Breast epithelium (tissue), 3 donors: ENCODE measurements around the gene STRA8.

Experiments used
- POLR2A ChIP-seq: fragments of 450-650 bp; IDR thresholded peaks from one replicate; pipeline ENCODE4 v1.6.1; 2016; ENCODE audit warnings: antibody characterized with exemption, mild to moderate bottlenecking, moderate library complexity
- POLR2AphosphoS5 ChIP-seq, 3 donors: sonication (generic); formaldehyde crosslinking; IDR thresholded peaks; one replicate each; pipeline ENCODE4 v1.6.1; 2017; ENCODE audit warnings: antibody characterized with exemption in 3 of 3
- TF ChIP-seq, protein P1 (sequence below), 3 donors: fragments of 450-650 bp; IDR thresholded peaks; one replicate each; pipeline ENCODE4 v1.5.1; 2016 to 2017; ENCODE audit warnings: antibody characterized with exemption in 3 of 3, mild to moderate bottlenecking in 3 of 3, moderate library complexity in 3 of 3

DNA sequence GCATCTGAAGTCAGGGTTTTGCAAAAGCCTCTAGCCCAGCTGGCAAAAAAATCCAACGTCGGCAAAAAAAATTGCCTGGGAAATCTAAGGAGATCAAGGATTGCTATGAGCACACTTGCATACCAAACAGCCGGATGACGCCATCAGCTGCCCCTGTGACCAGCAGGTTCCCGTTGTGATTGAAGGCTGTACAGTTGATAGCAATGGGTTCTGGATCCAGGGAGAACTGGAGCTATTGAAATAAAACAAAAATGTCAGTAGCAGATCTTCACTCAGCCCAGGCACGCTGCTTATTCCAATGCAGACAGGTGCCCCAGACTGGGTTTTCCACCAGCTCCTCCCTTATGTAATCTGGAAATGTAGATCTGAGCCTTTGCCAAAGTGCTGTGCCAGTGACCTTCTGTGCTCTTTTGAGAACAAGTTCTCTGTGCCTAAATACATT lies 44.4 kb upstream of the STRA8 start:
- TF ChIP-seq, protein P1, sequence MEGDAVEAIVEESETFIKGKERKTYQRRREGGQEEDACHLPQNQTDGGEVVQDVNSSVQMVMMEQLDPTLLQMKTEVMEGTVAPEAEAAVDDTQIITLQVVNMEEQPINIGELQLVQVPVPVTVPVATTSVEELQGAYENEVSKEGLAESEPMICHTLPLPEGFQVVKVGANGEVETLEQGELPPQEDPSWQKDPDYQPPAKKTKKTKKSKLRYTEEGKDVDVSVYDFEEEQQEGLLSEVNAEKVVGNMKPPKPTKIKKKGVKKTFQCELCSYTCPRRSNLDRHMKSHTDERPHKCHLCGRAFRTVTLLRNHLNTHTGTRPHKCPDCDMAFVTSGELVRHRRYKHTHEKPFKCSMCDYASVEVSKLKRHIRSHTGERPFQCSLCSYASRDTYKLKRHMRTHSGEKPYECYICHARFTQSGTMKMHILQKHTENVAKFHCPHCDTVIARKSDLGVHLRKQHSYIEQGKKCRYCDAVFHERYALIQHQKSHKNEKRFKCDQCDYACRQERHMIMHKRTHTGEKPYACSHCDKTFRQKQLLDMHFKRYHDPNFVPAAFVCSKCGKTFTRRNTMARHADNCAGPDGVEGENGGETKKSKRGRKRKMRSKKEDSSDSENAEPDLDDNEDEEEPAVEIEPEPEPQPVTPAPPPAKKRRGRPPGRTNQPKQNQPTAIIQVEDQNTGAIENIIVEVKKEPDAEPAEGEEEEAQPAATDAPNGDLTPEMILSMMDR (IDR thresholded peaks at IDR 0.05): no peak
- TF ChIP-seq POLR2AphosphoS5 (IDR thresholded peaks at IDR 0.05) (no peak), POLR2A (no peak)
